Activated effector memory CD4-positive, alpha-beta T cell treated with Interleukin-2 at 50 U/mL for 16 hours (primary cell): ENCODE data around the gene EXD3.
A peak's percentile ranks its signal among the peaks of the same experiment; 100 is the strongest.
"Not testable (repeated sequence)": the region's sequence is repeated elsewhere in the genome, so short reads cannot be mapped to it uniquely, and the experiment has no call there.

Source experiments
- DNase-seq: peaks from one replicate; pipeline ENCODE4 v3.0.0-alpha.2; 2020

EXD3 gene, protein sequence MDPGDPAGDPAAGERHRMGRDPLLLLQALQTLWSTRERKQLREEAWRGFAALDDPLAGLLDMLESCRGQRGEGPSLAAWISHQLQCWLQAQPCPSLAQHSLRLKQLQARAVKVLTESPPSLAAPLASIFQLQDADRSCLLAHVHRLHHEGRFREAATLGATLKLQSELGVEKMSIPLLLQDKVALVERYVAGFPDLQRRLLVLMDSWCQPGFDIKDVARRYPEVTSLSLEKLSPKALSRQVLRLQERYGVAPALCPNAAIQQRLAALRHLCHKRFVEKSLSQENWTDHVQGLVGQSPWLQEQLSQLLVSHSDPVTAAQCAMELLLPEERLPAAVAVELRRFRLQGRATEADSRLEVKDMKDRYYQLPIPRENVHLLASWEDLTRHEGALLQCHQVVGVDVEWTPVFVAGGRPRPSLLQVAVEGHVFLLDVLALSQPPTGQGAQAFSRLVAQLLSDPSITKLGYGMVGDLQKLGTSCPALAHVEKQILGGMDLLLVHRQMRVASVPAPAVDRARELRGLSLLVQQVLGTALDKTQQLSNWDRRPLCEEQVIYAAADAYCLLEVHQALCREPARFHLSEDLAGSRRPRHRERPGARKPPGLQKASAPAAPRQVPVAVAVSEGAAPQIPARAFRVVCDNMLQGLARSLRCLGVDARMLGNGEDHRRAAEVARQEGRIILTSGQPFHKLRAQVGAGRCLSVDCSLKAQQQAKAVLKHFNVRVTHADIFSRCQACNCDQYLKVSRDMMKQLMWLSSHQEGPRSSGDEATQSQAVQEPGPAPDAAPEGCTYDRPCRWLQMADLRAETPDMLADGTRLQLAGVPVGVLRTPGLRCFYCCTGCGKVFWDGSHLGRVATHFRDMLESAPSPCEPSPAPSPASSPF

DNA sequence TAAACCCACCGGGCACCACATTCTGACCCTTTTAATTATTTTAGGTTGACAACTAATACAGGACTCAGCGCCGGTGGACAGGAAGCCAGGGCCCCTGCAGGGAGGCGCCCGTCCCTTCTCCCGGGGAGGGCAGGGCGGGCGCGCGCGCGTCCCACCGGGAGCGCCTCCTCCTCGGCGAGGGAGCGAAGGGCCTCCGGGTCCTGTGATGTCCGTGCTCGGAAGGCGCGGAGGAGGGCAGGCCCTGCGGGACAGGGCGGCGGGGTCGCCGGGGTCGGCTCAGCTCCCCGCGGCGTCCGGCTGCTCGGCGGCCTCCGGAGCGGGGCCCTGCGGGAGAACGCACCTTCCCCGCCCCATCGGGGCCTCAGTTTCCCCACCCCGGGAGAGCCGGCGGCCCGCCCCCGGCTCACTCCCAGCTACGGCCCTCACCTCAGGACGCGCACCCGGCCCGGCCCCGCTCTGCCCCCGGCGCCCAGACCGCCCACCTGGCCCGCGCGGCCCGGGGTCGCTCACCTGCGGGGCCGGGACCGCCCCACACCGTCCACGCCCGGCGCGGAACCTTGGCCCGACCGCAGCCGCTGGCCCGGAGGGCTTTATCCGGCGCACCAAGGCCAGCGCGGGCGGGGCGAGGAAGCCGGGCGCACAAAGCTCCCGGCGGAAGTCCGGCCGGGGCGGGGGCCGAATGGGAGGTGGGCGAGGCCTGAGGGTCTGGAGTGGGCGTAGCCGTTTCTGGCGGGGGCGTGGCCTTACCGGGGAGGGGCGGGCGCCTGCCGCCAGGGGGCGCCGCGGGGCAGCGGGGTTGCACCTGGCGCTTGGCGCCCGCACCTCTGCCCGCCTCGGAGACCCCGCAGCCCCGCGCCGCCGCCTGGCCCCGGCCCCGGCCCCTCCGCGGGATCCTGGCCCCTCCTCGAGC, at the start of gene EXD3, which contains the start of gene NOXA1:
EXD3 (minus strand) TSS at position 559 of the 910 bp plus-strand sequence. CDS start 27,805 bp downstream, outside the sequence.
NOXA1 (plus strand) TSS at position 790 of the 910 bp plus-strand sequence. CDS start 137 bp downstream, outside the sequence.
- DNase-seq: peak; percentile 91

DNA sequence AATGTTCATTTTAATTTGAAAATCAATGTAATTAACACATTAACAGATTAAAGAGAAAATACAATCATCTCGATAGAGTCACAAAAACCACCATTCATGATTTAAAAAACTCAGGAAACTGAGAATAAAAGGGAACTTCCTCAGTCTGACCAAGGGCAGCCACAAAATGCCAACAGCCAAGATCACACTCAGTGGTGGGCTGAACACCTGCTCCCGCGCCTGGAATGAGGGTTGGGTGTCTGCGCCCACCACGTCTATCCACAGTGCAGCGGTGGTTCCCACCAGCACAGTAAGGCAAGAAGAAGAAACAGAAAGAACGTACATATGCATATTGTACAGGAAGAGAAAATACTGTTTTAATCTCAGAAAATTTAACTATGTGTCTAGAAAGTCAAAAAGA, 47.8 kb upstream of the EXD3 start:
- DNase-seq: no peak

DNA sequence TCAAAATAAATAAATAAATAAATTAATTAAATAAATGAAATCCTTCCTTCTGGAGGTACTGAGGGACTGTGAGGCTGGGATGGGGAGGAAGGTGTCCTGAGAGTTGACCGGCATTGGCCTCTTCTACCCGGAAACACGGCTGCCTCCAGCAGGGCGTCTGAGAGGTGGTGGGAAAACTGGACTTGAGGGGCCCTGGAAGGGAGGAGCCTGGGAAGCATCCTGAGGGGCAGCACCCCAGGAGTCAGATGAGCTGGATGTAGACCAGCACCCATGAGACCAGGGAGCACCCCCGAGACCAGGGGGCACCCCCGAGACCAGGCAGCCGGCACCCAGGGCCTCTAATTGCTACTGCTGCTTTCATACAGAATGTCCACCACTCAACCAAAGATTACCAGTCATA, 44.9 kb upstream of the EXD3 start:
- no peak for DNase-seq

DNA sequence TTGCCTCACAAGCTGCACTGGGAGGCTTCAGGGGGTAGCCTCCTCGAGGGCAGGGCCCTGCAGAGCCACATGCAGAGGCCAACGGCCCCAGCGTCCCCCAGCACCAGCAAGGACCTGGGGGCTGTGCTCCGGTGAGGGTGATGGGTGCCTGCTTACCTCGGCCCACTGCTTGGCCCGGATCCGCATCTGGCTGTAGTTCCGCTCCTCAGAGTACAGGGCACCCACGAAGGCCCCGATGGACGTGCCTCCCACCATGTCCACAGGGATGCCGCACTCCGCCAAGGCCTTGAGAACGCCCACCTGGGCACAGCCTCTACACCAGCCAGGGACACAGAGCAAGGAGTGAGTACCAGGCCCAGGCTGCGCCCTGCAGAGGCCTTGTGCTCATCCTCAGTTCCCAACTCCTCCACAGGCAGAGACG, 44.2 kb upstream of the EXD3 start:
- no peak for DNase-seq

- DNase-seq: not testable (repeated sequence)
Observed at GRCh38 chr9:137466389-137467085, 43.6 kb upstream of the EXD3 start.

- DNase-seq: no peak
Observed at GRCh38 chr9:137465720-137466388, 42.9 kb upstream of the EXD3 start.

DNA sequence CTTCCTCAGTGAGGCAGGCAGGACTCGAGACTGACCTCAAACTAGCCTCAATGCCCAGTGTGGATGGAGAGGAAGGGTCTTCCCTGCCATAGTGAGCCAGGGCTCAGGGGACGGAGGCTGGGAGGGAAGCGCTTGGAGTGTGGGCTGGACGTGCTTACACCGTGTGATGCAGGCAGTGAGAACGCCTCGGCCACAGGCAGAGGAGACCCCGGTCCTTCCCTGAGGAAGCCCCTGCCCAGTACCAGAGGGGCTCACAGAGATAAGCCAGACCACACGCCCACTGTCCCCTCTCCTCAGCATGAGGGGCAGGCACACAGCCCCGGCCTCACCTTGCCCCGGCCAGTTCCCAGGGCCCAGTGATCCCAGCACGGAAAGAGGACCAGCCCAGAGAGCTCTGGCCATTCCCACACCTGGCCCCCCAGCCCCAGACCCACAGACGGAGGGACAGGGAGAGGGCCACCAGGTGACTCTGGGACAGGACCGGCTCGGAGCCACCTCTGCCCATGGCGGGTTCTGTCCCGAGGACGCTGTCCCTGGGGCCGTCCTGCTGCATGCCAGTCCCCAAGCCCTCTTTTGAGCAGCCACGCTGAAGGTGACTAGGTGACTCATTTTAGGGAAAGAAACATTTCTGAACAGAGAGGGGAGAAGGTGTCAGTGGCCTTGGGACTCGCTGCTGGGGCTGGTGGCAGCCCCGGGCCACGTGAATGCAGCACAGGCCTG, 42.2 kb upstream of the EXD3 start:
- no peak for DNase-seq

- DNase-seq: no peak
Observed at GRCh38 chr9:137464291-137464999, 41.5 kb upstream of the EXD3 start.

GRCh38 chr9:137463931-137464290, 40.9 kb upstream of the EXD3 start:
- no peak for DNase-seq

- no peak for DNase-seq
Observed at GRCh38 chr9:137462986-137463930, 40.3 kb upstream of the EXD3 start.

DNA sequence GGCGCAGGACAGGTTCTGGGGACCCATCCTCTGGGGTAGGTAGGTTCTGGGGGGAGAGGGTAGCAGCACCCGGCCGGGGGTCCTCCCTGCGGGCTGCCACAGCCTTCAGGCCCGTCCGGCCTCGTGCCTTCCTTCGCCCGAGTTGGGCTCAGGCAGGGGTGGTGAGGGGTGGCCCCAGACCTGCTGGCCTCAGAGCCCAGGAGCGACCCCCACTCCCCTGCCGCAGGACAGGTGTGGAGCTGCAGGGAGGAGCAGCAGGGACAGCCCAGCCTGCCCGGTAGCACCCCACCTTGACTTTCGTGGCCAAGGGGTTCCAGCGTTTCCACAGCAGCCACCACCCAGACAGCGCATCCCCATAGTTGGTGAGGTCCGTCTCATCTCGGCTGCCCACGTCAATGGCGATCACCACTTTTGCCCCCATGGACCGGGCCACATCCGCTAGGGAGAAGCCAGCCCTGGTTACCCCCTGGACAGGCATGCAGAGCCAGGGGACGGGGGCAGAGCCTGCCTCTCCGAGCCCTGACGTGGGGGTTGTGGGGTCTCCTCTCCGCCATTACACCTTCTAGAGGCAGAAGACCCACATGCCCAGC, 39.5 kb upstream of the EXD3 start:
- no peak for DNase-seq

GRCh38 chr9:137461663-137462395, 38.9 kb upstream of the EXD3 start:
- peak; percentile 77 for DNase-seq

- no peak for DNase-seq
Observed at GRCh38 chr9:137461316-137461662, 38.3 kb upstream of the EXD3 start.

GRCh38 chr9:137460363-137461315, 37.7 kb upstream of the EXD3 start:
- DNase-seq: no peak

DNA sequence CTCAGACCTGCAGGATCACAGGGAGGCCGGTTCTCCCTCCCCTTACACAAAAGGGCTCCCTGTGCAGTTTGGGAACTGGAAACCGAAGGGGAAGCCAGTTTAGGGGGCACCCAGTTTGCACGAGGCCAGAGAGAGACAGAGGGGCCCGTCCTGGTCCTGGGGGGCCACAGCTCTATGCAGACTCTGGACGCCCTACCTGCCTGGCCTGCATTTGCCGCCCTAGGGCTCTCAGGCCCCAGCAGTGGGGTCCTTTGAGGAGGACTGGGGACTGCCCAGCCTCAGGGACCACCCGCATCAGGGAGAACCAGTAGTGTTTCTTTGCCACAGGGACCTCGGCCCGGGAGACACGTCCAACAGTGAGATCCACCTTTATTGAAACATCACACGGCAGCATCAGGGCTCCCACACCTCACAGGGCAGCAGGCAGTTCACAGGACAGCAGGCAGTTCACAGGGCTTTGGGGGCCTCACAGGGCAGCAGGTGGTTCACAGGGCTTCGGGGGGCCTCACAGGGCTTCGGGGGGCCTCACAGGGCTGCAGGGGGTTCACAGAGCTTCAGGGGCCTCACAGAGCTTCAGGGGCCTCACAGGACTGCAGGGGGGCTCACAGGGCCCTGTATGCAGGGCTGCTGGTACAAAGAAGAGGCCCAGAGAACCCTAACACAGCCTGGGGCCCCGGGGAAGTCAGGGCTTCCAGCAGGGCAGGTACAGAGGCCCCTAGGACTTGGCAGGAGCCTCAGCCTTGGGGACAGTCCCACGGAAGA, 36.8 kb upstream of the EXD3 start:
- no peak for DNase-seq

GRCh38 chr9:137459152-137459600, 36.2 kb upstream of the EXD3 start, which contains the start of gene NSMF:
Gene NSMF (minus strand): TSS chr9:137459334. CDS start chr9:137459102, 232 bp downstream.
- DNase-seq: peak; percentile 92
